Adrenal gland (tissue), 5 donors: ENCODE measurements around the gene LTF.

Experiments
- CTCF ChIP-seq, 6 experiments: fragments of 450-650 bp in 4 of 6; fragments of 200-600 bp in 2 of 6; sonication (generic) in 1 of 6; IDR thresholded peaks; 1 replicate in 5 of 6; 2 replicates in 1 of 6; pipeline versions ENCODE4 v1.5.1 to v1.8.0; 2016 to 2021; ENCODE audit warnings: antibody characterized with exemption in 6 of 6, mild to moderate bottlenecking in 2 of 6, moderate library complexity in 1 of 6
- POLR2A ChIP-seq, 2 donors: fragments of 450-650 bp; IDR thresholded peaks; one replicate each; pipeline ENCODE4 v1.6.1; 2017; ENCODE audit warnings: antibody characterized with exemption in 2 of 2, mild to moderate bottlenecking in 2 of 2, moderate library complexity in 1 of 2
- donor health status: DM: no; HTN: no; CAD: no.

- TF ChIP-seq CTCF (IDR thresholded peaks at IDR 0.05) (no peak), POLR2A (IDR thresholded peaks at IDR 0.05) (no peak)
Observed at GRCh38 chr3:46410669-46411068, 54.0 kb downstream of the LTF start.
